HFFc6 (cell line): ENCODE measurements around the gene PLVAP. TPM values are rescaled to one million over a fixed set of nuclear protein-coding genes. Genes with fewer than 3 reads are reported as not detected.
A peak's percentile ranks its signal among the peaks of the same experiment; 100 is the strongest.

Source experiments
- DNase-seq: peaks from one replicate; pipeline ENCODE4 v3.0.0-alpha.2; 2018
- H3K27ac Mint-ChIP-seq: 2 replicates; pipeline ENCODE4 v1.8.0; 2020; ENCODE audit warnings: mild to moderate bottlenecking, mixed read lengths
- H3K27me3 Mint-ChIP-seq: 2 replicates; pipeline ENCODE4 v1.8.0; 2021; ENCODE audit warnings: mild to moderate bottlenecking, moderate library complexity, mixed read lengths; ENCODE audit not compliant: insufficient read depth
- H3K36me3 Mint-ChIP-seq: 2 replicates; pipeline ENCODE4 v1.8.0; 2021; ENCODE audit warnings: low read depth, mixed read lengths
- H3K4me1 Mint-ChIP-seq: 2 replicates; pipeline ENCODE4 v1.8.0; 2020; ENCODE audit warnings: low read depth, mixed read lengths
- H3K4me3 Mint-ChIP-seq: 2 replicates; pipeline ENCODE4 v1.8.0; 2020; ENCODE audit warnings: mild to moderate bottlenecking, moderate library complexity, mixed read lengths
- H3K9me3 Mint-ChIP-seq: 2 replicates; pipeline ENCODE4 v1.8.0; 2020; ENCODE audit warnings: mild to moderate bottlenecking, mixed read lengths
- CTCF ChIP-seq: fragments of 200-600 bp; sonication (generic); IDR thresholded peaks from 2 replicates; pipeline ENCODE4 v1.5.0; 2021; ENCODE audit warnings: antibody characterized with exemption, mild to moderate bottlenecking
- total RNA-seq, 6 experiments: library from RNA; stranded (reverse); fragmentation: NEBNext Ultra II Directional; extraction: Animal tissue kit (Norgen Biotek cat#: 25700); gene quantifications; 2 replicates in 1 of 6; 3 replicates in 5 of 6; pipeline ENCODE4 v1.2.3, GENCODE V29; 2021

Gene PLVAP
- total RNA-seq, 6 experiments from 2014 or later = not detected

DNA sequence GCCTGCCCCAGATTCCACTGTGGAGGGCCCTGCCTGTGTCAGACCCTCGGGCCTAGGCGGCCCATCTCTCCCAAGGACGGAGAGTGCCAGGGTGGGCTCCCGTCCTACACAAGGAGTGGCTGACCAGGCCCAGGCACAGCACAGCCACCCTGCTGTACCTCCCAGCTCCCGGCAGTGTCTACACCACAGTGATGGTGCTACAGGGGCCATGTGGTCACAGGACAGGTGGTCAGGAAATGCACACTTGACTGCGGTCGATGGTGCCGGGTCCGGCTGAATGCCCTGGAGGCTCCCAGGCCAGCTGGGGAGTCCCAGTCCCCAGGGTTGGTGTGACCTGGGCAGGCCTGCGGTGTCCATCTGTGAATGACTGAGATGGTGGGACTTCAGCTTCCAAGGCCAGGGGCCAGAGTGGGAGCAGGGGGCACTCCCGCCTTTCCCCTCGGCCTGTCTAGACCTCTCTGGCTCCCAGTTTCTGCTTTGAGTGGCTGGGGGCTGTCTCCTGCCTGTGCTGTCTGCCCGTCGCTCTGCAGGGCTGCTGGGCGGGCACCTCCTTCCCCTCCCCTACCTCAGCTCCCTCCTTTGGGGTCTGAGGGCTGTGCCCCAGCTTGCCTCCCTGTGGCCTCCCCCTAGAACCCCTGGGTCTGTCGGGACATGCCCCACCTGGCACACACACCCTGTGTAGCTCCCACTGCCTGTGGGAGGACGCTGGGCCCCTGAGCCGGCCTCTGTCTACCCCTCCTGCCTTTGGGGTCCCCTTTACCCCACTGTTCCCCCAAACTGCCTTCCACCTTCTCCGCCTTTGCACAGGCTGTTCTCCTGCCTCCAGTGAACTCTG lies 55.3 kb downstream of the PLVAP start:
- peaks cover 6% of the 10 kb centered on the region; the same call in 1 of the 2 replicates for H3K36me3 Mint-ChIP-seq
- no peak for TF ChIP-seq CTCF
- H3K27me3 Mint-ChIP-seq = peaks cover 2% of the 10 kb centered on the region; the same call in 1 of the 2 replicates
- H3K9me3 Mint-ChIP-seq = no peaks in the 10 kb centered on the region
- no peak overlapping the region for H3K4me3 Mint-ChIP-seq
- DNase-seq = no peak
- peaks cover 9% of the 10 kb centered on the region for H3K4me1 Mint-ChIP-seq
- H3K27ac Mint-ChIP-seq = peak overlapping the region; percentile 36; the same call in 1 of the 2 replicates

- H3K27ac Mint-ChIP-seq = no peak overlapping the region
- DNase-seq = no peak
- no peak for TF ChIP-seq CTCF
- H3K4me3 Mint-ChIP-seq = no peak overlapping the region
- peaks cover 2% of the 10 kb centered on the region; the same call in 1 of the 2 replicates for H3K27me3 Mint-ChIP-seq
- peaks cover 9% of the 10 kb centered on the region for H3K4me1 Mint-ChIP-seq
- H3K36me3 Mint-ChIP-seq = peaks cover 13% of the 10 kb centered on the region
- H3K9me3 Mint-ChIP-seq = no peaks in the 10 kb centered on the region
Observed at GRCh38 chr19:17320435-17320834, 56.7 kb downstream of the PLVAP start.

DNA sequence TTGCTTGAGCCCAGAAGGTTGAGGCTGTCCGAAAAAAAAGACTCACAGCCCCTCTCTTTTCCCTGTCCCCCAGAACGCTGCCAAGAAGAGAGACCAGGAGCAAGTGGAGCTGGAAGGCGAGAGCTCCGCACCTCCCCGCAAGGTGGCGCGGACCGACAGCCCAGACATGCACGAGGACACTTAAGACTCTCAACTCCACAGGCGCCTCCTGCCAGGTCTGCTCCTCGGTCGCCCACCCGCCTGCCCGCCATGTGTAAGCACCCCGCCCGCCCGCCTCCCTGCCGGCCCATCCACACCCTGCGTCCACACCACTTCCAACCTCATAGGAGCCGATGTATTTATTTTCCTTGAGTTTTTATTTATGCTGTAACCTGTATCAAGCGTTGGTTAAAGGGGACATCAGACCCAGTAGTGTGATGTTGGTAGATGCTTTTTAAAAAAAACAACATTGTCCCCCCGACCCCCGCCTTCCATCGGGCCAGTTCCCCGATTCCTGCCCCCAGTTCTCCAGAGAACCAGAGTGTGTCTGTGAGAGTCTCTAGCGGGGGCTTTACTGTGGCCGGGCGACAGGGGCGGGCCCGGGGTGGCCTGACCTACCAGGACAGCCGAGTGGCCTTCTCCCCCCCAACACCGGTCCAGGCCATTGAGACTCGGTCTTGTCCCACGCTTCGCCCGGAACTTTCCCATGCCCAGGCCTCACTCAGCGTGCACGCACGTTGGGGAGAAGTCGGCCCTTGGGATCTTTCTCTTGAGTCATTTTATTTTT lies 57.5 kb downstream of the PLVAP start:
- Mint-ChIP-seq H3K27me3 (peaks cover 2% of the 10 kb centered on the region; the same call in 1 of the 2 replicates), H3K4me1 (peaks cover 9% of the 10 kb centered on the region), H3K27ac (no peak overlapping the region), H3K9me3 (no peaks in the 10 kb centered on the region), H3K36me3 (peaks cover 14% of the 10 kb centered on the region), H3K4me3 (no peak overlapping the region)
- no peak for DNase-seq
- TF ChIP-seq CTCF = no peak

- Mint-ChIP-seq H3K27me3 (peaks cover 2% of the 10 kb centered on the region; the same call in 1 of the 2 replicates), H3K27ac (no peak overlapping the region), H3K4me1 (peaks cover 9% of the 10 kb centered on the region), H3K9me3 (no peaks in the 10 kb centered on the region), H3K36me3 (peaks cover 14% of the 10 kb centered on the region), H3K4me3 (no peak overlapping the region)
- no peak for TF ChIP-seq CTCF
- DNase-seq = no peak
Observed at GRCh38 chr19:17318966-17319365, 58.2 kb downstream of the PLVAP start.

GRCh38 chr19:17314007-17314593 lies 63.0 kb downstream of the PLVAP start:
- H3K9me3 Mint-ChIP-seq = no peaks in the 10 kb centered on the region
- no peak for TF ChIP-seq CTCF
- peaks cover 23% of the 10 kb centered on the region for H3K4me1 Mint-ChIP-seq
- no peak overlapping the region for H3K27ac Mint-ChIP-seq
- DNase-seq = no peak
- no peaks in the 10 kb centered on the region; the same call in 1 of the 2 replicates for H3K27me3 Mint-ChIP-seq
- no peak overlapping the region for H3K4me3 Mint-ChIP-seq
- peaks cover 20% of the 10 kb centered on the region for H3K36me3 Mint-ChIP-seq
